GM23338 (cell line): Measurements from ENCODE around the gene ERBB4. TPM values are rescaled to one million over a fixed set of nuclear protein-coding genes. Genes with fewer than 3 reads are reported as not detected.

ENCODE experiments used
- ATAC-seq: fragments of 200-7000 bp; cut with Tn5 transposase; 3 replicates; pipeline ENCODE4 v1.9.1; 2020
- DNase-seq: peaks from one replicate; pipeline ENCODE4 v3.0.0-alpha.2; 2015; ENCODE audit warnings: low spot score
- H2AFZ ChIP-seq: fragments of 200-600 bp; sonication (generic); 2 replicates; pipeline ENCODE4 v1.8.0; 2016; ENCODE audit warnings: antibody characterized with exemption, mild to moderate bottlenecking, moderate library complexity
- H3F3A ChIP-seq: fragments of 200-600 bp; sonication (generic); replicated peaks from 2 replicates; pipeline ENCODE4 v1.8.0; 2017; ENCODE audit warnings: antibody characterized with exemption, mixed run types, low read depth
- H3K27ac ChIP-seq: fragments of 200-600 bp; sonication (generic); 2 replicates; pipeline ENCODE4 v1.6.1; 2016; ENCODE audit warnings: low read depth
- H3K27me3 ChIP-seq: fragments of 200-600 bp; sonication (generic); 2 replicates; pipeline ENCODE4 v1.8.0; 2016; ENCODE audit warnings: mild to moderate bottlenecking, mixed run types, moderate library complexity; ENCODE audit not compliant: insufficient read depth
- H3K36me3 ChIP-seq: fragments of 200-600 bp; sonication (generic); 2 replicates; pipeline ENCODE4 v1.8.0; 2016; ENCODE audit warnings: mild to moderate bottlenecking; ENCODE audit not compliant: insufficient read depth
- H3K4me1 ChIP-seq: fragments of 200-600 bp; sonication (generic); 2 replicates; pipeline ENCODE4 v1.8.0; 2016; ENCODE audit warnings: mild to moderate bottlenecking, moderate library complexity; ENCODE audit not compliant: insufficient read depth
- H3K4me2 ChIP-seq: fragments of 200-600 bp; sonication (generic); 2 replicates; pipeline ENCODE4 v1.7.1; 2017; ENCODE audit warnings: mixed run types
- H3K4me3 ChIP-seq: fragments of 200-600 bp; sonication (generic); 2 replicates; pipeline ENCODE4 v1.6.1; 2016; ENCODE audit warnings: mixed run types
- H3K79me2 ChIP-seq: fragments of 200-600 bp; sonication (generic); replicated peaks from 2 replicates; pipeline ENCODE4 v1.8.0; 2017; ENCODE audit warnings: mild to moderate bottlenecking; ENCODE audit not compliant: insufficient read depth
- H3K9me2 ChIP-seq: fragments of 200-600 bp; sonication (generic); 2 replicates; pipeline ENCODE4 v1.8.0; 2017; ENCODE audit not compliant: insufficient read depth
- H4K20me1 ChIP-seq: fragments of 200-600 bp; sonication (generic); replicated peaks from 2 replicates; pipeline ENCODE4 v1.8.0; 2017; ENCODE audit warnings: mild to moderate bottlenecking; ENCODE audit not compliant: insufficient read depth
- H3K27ac Mint-ChIP-seq: 2 replicates; pipeline ENCODE4 v1.8.0; 2020; ENCODE audit warnings: inconsistent platforms, mild to moderate bottlenecking, moderate library complexity, mixed read lengths
- H3K27me3 Mint-ChIP-seq: 3 replicates; pipeline ENCODE4 v1.8.0; 2022; ENCODE audit warnings: low read depth, mild to moderate bottlenecking, moderate library complexity, mixed read lengths, inconsistent platforms; ENCODE audit not compliant: insufficient read depth, poor library complexity
- H3K36me3 Mint-ChIP-seq: 3 replicates; pipeline ENCODE4 v1.8.0; 2021; ENCODE audit warnings: low read depth, mild to moderate bottlenecking, inconsistent platforms, moderate library complexity, mixed read lengths
- H3K4me1 Mint-ChIP-seq: 3 replicates; pipeline ENCODE4 v1.8.0; 2020; ENCODE audit warnings: mild to moderate bottlenecking, inconsistent platforms, mixed read lengths
- H3K4me3 Mint-ChIP-seq: 3 replicates; pipeline ENCODE4 v1.8.0; 2021; ENCODE audit warnings: moderate library complexity, mild to moderate bottlenecking, inconsistent platforms, mixed read lengths
- H3K9me3 Mint-ChIP-seq: 3 replicates; pipeline ENCODE4 v1.8.0; 2020; ENCODE audit warnings: moderate library complexity, mild to moderate bottlenecking, inconsistent platforms, mixed read lengths
- CREB1 ChIP-seq: fragments of 250-450 bp; sonication (Bioruptor Pico); IDR thresholded peaks from 2 replicates; pipeline ENCODE4 v1.5.0; 2020; ENCODE audit warnings: low read depth, mild to moderate bottlenecking, moderate library complexity
- EZH2 ChIP-seq: fragments of 200-600 bp; sonication (generic); IDR thresholded peaks from one replicate; pipeline ENCODE4 v1.8.0; 2017; ENCODE audit warnings: antibody characterized with exemption, mild to moderate bottlenecking, low read depth; ENCODE audit not compliant: unreplicated experiment
- NANOG ChIP-seq: IDR thresholded peaks from 2 replicates; pipeline ENCODE4 v1.6.1; 2016; ENCODE audit warnings: antibody characterized with exemption, borderline replicate concordance
- POLR2AphosphoS5 ChIP-seq: IDR thresholded peaks from 2 replicates; pipeline ENCODE4 v1.6.1; 2016; ENCODE audit warnings: antibody characterized with exemption, low read depth
- ZNF114 ChIP-seq: fragments of 250-450 bp; sonication (Bioruptor Pico); IDR thresholded peaks from 2 replicates; pipeline ENCODE4 v1.5.0; 2020; ENCODE audit warnings: mild to moderate bottlenecking, moderate library complexity
- polyA plus RNA-seq: library from polyadenylated mRNA; unstranded; fragments of >200 nt; fragmentation: Nextera tagmentation; extraction: Ambion mirVana; gene quantifications from 2 replicates; pipeline ENCODE4 v1.2.1, GENCODE V29; 2016
- total RNA-seq: library from RNA; depleted of rRNA; stranded (reverse); fragments of >200 nt; shearing (Covaris generic); gene quantifications from 2 replicates; pipeline ENCODE4 v1.2.3, GENCODE V29; 2014
- TF ChIP-seq, protein P1 (sequence below): IDR thresholded peaks from 2 replicates; pipeline ENCODE4 v1.6.1; 2016; ENCODE audit warnings: antibody characterized with exemption
- TF ChIP-seq, protein P2 (sequence below): fragments of 250-450 bp; sonication (Bioruptor Pico); IDR thresholded peaks from 2 replicates; pipeline ENCODE4 v1.5.0; 2020; ENCODE audit warnings: mild to moderate bottlenecking, moderate library complexity
- TF ChIP-seq, protein P3 (sequence below), 2 experiments: fragments of 200-600 bp in 1 of 2; sonication (generic) in 1 of 2; conservative IDR thresholded peaks; 2 replicates each; pipeline versions ENCODE4 v1.5.1 to v1.6.1; 2016 to 2017; ENCODE audit warnings: antibody characterized with exemption in 2 of 2, low read depth in 2 of 2, mild to moderate bottlenecking in 2 of 2, moderate library complexity in 1 of 2

The ERBB4 gene
- total and polyA plus RNA-seq, 2 experiments from 2014 or later: 0.73 to 1.1 TPM

DNA sequence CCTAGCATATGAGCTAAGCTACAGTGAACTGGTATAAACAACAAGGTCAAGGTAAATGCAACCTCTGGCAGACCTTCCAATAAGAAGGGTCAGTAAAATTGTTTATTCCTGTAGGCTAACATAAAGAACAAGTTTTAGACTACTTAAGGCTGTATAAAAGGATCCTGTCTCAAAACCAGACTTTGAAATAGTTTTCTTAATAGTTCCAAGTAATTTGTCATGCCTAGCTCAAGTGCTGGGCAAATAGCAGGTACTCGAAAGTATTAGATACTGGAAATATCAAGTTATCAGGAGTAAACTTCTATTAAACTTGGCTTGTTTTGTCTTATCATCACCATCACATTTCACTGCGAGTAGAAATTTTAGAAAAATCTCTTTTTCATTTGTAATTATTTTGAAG is 1087.0 kb downstream of the ERBB4 start:
- no peaks in the 10 kb centered on the region for H3K9me3 Mint-ChIP-seq
- no peak overlapping the region for H3K27ac Mint-ChIP-seq
- no peaks in the 10 kb centered on the region for H3K27me3 Mint-ChIP-seq
- no peaks in the 10 kb centered on the region for H3K27me3 ChIP-seq
- H3K27ac ChIP-seq: no peak overlapping the region
- peaks cover 9% of the 10 kb centered on the region; the same call in 1 of the 3 replicates for H3K4me1 Mint-ChIP-seq
- no peak overlapping the region for H3K4me3 ChIP-seq
- H3K4me1 ChIP-seq: no peaks in the 10 kb centered on the region
- no peaks in the 10 kb centered on the region for H4K20me1 ChIP-seq
- H2AFZ ChIP-seq: no peak overlapping the region
- H3K4me3 Mint-ChIP-seq: no peak overlapping the region
- H3K36me3 ChIP-seq: no peaks in the 10 kb centered on the region
- H3K9me2 ChIP-seq: no peaks in the 10 kb centered on the region
- H3K36me3 Mint-ChIP-seq: no peaks in the 10 kb centered on the region
- no peaks in the 10 kb centered on the region for H3F3A ChIP-seq
- no peak for DNase-seq
- no peak for ATAC-seq
- TF ChIP-seq POLR2AphosphoS5: no peak
- TF ChIP-seq, protein P1, sequence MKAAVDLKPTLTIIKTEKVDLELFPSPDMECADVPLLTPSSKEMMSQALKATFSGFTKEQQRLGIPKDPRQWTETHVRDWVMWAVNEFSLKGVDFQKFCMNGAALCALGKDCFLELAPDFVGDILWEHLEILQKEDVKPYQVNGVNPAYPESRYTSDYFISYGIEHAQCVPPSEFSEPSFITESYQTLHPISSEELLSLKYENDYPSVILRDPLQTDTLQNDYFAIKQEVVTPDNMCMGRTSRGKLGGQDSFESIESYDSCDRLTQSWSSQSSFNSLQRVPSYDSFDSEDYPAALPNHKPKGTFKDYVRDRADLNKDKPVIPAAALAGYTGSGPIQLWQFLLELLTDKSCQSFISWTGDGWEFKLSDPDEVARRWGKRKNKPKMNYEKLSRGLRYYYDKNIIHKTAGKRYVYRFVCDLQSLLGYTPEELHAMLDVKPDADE: no peak
- TF ChIP-seq, protein P2, sequence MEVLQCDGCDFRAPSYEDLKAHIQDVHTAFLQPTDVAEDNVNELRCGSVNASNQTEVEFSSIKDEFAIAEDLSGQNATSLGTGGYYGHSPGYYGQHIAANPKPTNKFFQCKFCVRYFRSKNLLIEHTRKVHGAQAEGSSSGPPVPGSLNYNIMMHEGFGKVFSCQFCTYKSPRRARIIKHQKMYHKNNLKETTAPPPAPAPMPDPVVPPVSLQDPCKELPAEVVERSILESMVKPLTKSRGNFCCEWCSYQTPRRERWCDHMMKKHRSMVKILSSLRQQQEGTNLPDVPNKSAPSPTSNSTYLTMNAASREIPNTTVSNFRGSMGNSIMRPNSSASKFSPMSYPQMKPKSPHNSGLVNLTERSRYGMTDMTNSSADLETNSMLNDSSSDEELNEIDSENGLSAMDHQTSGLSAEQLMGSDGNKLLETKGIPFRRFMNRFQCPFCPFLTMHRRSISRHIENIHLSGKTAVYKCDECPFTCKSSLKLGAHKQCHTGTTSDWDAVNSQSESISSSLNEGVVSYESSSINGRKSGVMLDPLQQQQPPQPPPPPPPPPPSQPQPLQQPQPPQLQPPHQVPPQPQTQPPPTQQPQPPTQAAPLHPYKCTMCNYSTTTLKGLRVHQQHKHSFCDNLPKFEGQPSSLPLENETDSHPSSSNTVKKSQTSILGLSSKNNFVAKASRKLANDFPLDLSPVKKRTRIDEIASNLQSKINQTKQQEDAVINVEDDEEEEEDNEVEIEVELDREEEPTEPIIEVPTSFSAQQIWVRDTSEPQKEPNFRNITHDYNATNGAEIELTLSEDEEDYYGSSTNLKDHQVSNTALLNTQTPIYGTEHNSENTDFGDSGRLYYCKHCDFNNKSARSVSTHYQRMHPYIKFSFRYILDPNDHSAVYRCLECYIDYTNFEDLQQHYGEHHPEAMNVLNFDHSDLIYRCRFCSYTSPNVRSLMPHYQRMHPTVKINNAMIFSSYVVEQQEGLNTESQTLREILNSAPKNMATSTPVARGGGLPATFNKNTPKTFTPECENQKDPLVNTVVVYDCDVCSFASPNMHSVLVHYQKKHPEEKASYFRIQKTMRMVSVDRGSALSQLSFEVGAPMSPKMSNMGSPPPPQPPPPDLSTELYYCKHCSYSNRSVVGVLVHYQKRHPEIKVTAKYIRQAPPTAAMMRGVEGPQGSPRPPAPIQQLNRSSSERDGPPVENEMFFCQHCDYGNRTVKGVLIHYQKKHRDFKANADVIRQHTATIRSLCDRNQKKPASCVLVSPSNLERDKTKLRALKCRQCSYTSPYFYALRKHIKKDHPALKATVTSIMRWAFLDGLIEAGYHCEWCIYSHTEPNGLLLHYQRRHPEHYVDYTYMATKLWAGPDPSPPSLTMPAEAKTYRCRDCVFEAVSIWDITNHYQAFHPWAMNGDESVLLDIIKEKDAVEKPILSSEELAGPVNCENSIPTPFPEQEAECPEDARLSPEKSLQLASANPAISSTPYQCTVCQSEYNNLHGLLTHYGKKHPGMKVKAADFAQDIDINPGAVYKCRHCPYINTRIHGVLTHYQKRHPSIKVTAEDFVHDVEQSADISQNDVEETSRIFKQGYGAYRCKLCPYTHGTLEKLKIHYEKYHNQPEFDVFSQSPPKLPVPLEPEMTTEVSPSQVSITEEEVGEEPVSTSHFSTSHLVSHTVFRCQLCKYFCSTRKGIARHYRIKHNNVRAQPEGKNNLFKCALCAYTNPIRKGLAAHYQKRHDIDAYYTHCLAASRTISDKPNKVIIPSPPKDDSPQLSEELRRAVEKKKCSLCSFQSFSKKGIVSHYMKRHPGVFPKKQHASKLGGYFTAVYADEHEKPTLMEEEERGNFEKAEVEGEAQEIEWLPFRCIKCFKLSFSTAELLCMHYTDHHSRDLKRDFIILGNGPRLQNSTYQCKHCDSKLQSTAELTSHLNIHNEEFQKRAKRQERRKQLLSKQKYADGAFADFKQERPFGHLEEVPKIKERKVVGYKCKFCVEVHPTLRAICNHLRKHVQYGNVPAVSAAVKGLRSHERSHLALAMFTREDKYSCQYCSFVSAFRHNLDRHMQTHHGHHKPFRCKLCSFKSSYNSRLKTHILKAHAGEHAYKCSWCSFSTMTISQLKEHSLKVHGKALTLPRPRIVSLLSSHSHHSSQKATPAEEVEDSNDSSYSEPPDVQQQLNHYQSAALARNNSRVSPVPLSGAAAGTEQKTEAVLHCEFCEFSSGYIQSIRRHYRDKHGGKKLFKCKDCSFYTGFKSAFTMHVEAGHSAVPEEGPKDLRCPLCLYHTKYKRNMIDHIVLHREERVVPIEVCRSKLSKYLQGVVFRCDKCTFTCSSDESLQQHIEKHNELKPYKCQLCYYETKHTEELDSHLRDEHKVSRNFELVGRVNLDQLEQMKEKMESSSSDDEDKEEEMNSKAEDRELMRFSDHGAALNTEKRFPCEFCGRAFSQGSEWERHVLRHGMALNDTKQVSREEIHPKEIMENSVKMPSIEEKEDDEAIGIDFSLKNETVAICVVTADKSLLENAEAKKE (CRISPR knock-in tag): no peak
- TF ChIP-seq ZNF114 (CRISPR knock-in tag): no peak
- TF ChIP-seq NANOG: no peak
- no peak for TF ChIP-seq CREB1 (CRISPR knock-in tag)
- no peak overlapping the region for H3K4me2 ChIP-seq
- H3K79me2 ChIP-seq: no peaks in the 10 kb centered on the region

- no peaks in the 10 kb centered on the region for H3K9me3 Mint-ChIP-seq
- Histone ChIP-seq H3K27ac (no peak overlapping the region), H3F3A (no peaks in the 10 kb centered on the region), H3K4me2 (no peak overlapping the region), H3K36me3 (no peaks in the 10 kb centered on the region), H3K4me1 (no peaks in the 10 kb centered on the region), H3K4me3 (no peak overlapping the region), H3K79me2 (no peaks in the 10 kb centered on the region), H3K27me3 (no peaks in the 10 kb centered on the region), H2AFZ (no peak overlapping the region), H4K20me1 (no peaks in the 10 kb centered on the region), H3K9me2 (no peaks in the 10 kb centered on the region)
- H3K4me1 Mint-ChIP-seq: no peaks in the 10 kb centered on the region; the same call in 2 of the 3 replicates
- no peaks in the 10 kb centered on the region for H3K27me3 Mint-ChIP-seq
- no peak overlapping the region for H3K27ac Mint-ChIP-seq
- DNase-seq (no peak), ATAC-seq (no peak)
- no peak for TF ChIP-seq ZNF114 (CRISPR knock-in tag)
- TF ChIP-seq, protein P3, sequence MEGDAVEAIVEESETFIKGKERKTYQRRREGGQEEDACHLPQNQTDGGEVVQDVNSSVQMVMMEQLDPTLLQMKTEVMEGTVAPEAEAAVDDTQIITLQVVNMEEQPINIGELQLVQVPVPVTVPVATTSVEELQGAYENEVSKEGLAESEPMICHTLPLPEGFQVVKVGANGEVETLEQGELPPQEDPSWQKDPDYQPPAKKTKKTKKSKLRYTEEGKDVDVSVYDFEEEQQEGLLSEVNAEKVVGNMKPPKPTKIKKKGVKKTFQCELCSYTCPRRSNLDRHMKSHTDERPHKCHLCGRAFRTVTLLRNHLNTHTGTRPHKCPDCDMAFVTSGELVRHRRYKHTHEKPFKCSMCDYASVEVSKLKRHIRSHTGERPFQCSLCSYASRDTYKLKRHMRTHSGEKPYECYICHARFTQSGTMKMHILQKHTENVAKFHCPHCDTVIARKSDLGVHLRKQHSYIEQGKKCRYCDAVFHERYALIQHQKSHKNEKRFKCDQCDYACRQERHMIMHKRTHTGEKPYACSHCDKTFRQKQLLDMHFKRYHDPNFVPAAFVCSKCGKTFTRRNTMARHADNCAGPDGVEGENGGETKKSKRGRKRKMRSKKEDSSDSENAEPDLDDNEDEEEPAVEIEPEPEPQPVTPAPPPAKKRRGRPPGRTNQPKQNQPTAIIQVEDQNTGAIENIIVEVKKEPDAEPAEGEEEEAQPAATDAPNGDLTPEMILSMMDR (conservative IDR thresholded peaks at IDR 0.05; ENCODE audit: low read depth in 2 of 2): peak in 1 of 2 experiments; percentile 47; a peak in 2 of 4 replicates
- TF ChIP-seq EZH2: no peak
- no peaks in the 10 kb centered on the region for H3K36me3 Mint-ChIP-seq
- no peak overlapping the region for H3K4me3 Mint-ChIP-seq
Measured at GRCh38 chr2:211449819-211450218, 1088.8 kb downstream of the ERBB4 start.
